ENCODE results near the gene B3GAT3. TPM values are rescaled to one million over a fixed set of nuclear protein-coding genes. Genes with fewer than 3 reads are reported as not detected.

The B3GAT3 gene
- total and polyA plus RNA-seq, 2 donors from 2014 or later = 50.6 to 66.2 TPM

DNA sequence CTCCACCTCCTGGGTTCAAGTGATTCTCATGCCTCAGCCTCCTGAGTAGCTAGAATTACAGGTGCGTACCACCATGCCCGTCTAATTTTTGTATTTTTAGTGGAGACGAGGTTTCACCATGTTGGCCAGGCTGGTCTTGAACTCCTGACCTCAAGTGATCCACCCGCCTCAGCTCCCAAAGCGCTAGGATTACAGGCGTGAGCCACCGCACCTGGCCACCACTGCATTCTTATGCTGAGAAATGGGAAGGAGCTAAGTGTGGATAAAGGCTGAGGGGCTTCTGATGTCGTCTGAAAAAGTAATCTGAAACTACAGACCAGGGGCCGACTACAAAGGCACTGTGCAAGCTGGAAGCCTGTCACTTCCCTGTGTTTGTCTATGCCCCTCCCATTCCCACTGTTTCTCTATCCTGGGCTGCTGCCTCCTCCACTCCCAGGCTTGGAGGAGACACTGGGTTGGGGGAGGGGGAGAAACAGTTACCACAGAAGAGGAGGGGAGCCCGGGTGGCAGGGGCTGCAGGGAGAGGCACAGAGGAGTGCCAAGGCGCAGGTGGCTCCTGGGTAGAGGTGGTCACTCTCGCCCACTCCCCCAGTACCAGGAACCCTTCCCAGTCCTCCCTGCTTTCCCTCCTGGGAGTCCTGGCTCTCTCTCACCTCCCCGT, 17.2 kb downstream of the B3GAT3 start:
- peaks cover 5 to 17% (median 10%) of the 10 kb centered on the region in 3 donors for H3K4me1 ChIP-seq (ENCODE audit: control insufficient read depth in 2 of 3, insufficient read depth in 2 of 3, low read depth in 1 of 3, low read length in 3 of 3)
- DNase-seq = peak in 4 of 5 donors; percentile 76 to 86 (median 82)
- no peak overlapping the region for H3K4me3 ChIP-seq (ENCODE audit: low read length in 3 of 3)
- intact Hi-C loops (cut with DNase I) = no loop called here
- H3K27me3 ChIP-seq (ENCODE audit: control insufficient read depth, insufficient read depth, low read length) = no peaks in the 10 kb centered on the region
- H3K27ac ChIP-seq (ENCODE audit: low read depth in 2 of 2, low read length in 2 of 2) = no peak overlapping the region
- TF ChIP-seq, protein P1, sequence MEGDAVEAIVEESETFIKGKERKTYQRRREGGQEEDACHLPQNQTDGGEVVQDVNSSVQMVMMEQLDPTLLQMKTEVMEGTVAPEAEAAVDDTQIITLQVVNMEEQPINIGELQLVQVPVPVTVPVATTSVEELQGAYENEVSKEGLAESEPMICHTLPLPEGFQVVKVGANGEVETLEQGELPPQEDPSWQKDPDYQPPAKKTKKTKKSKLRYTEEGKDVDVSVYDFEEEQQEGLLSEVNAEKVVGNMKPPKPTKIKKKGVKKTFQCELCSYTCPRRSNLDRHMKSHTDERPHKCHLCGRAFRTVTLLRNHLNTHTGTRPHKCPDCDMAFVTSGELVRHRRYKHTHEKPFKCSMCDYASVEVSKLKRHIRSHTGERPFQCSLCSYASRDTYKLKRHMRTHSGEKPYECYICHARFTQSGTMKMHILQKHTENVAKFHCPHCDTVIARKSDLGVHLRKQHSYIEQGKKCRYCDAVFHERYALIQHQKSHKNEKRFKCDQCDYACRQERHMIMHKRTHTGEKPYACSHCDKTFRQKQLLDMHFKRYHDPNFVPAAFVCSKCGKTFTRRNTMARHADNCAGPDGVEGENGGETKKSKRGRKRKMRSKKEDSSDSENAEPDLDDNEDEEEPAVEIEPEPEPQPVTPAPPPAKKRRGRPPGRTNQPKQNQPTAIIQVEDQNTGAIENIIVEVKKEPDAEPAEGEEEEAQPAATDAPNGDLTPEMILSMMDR (IDR thresholded peaks at IDR 0.05; ENCODE audit: borderline replicate concordance, extremely low read depth, insufficient read depth) = no peak
- no peak overlapping the region for H3K9ac ChIP-seq (ENCODE audit: low read length in 3 of 3)
- no peak for FAIRE-seq
- peaks cover 0 to 11% (median 9%) of the 10 kb centered on the region in 3 donors for H3K36me3 ChIP-seq (ENCODE audit: control insufficient read depth in 2 of 3, insufficient read depth in 3 of 3, low read length in 3 of 3)
- no peaks in the 10 kb centered on the region for H3K9me3 ChIP-seq (ENCODE audit: control insufficient read depth in 2 of 3, insufficient read depth in 1 of 3, low read length in 3 of 3)

DNA sequence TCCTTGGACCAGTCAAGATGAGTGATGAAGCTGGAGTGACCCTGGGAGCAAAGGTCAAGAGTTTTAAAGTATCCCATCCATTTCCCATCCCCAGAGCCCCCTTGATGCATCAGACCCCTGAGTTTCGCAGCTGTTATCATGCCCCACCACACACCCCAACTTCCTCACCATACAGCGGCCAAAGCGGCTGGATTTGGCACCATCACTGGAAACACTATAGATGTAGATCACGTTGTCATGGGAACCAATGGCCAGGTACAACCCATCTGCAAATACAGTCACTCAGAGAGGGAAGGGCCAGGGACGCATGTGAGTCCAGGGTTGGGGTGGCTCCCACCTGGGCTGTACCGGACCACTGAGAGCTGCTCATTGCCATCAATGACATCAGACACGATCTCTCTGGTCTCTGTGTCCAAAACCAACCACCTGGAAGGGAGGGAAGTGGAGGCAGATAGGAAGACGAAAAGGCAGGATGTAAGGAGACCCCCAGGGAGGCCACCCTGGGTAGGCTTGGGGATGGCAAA, 17.9 kb downstream of the B3GAT3 start:
- intact Hi-C loops (cut with DNase I) = no loop called here
- DNase-seq = peak in 1 of 5 donors; percentile 58
- H3K27me3 ChIP-seq (ENCODE audit: control insufficient read depth, insufficient read depth, low read length) = no peaks in the 10 kb centered on the region
- no peak overlapping the region for H3K27ac ChIP-seq (ENCODE audit: low read depth in 2 of 2, low read length in 2 of 2)
- FAIRE-seq = no peak
- peaks cover 0 to 11% (median 7%) of the 10 kb centered on the region in 3 donors for H3K36me3 ChIP-seq (ENCODE audit: control insufficient read depth in 2 of 3, insufficient read depth in 3 of 3, low read length in 3 of 3)
- H3K9ac ChIP-seq (ENCODE audit: low read length in 3 of 3) = no peak overlapping the region
- no peaks in the 10 kb centered on the region for H3K9me3 ChIP-seq (ENCODE audit: control insufficient read depth in 2 of 3, insufficient read depth in 1 of 3, low read length in 3 of 3)
- TF ChIP-seq, protein P1 (IDR thresholded peaks at IDR 0.05; ENCODE audit: borderline replicate concordance, extremely low read depth, insufficient read depth) = no peak
- no peak overlapping the region for H3K4me3 ChIP-seq (ENCODE audit: low read length in 3 of 3)
- H3K4me1 ChIP-seq (ENCODE audit: control insufficient read depth in 2 of 3, insufficient read depth in 2 of 3, low read depth in 1 of 3, low read length in 3 of 3) = peaks cover 5 to 18% (median 16%) of the 10 kb centered on the region in 3 donors

DNA sequence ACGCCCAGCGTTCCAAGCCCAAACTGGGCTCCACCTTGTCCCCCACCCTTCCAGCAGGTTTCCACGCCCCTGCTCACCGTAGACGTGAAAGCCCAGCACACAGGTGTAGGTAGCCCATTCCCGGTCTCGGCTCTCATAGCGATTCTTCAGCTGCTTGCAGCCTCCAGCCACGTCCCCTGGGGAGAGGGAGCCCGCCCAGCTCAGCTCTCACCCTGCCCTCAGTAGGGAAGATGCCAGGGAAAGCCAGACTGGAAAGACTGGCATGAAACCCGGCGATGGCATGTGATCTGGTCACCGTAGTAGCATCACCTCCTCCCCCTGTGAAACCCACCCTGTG, 18.7 kb downstream of the B3GAT3 start:
- peak overlapping the region in 1 of 3 donors; percentile 77 for H3K4me3 ChIP-seq (ENCODE audit: low read length in 3 of 3)
- peaks cover 5 to 18% (median 17%) of the 10 kb centered on the region in 3 donors for H3K4me1 ChIP-seq (ENCODE audit: control insufficient read depth in 2 of 3, insufficient read depth in 2 of 3, low read depth in 1 of 3, low read length in 3 of 3)
- intact Hi-C loops (cut with DNase I) = no loop called here
- H3K27ac ChIP-seq (ENCODE audit: low read depth in 2 of 2, low read length in 2 of 2) = peak overlapping the region in 1 of 2 donors; percentile 20
- FAIRE-seq = no peak
- H3K9ac ChIP-seq (ENCODE audit: low read length in 3 of 3) = no peak overlapping the region
- no peaks in the 10 kb centered on the region for H3K9me3 ChIP-seq (ENCODE audit: control insufficient read depth in 2 of 3, insufficient read depth in 1 of 3, low read length in 3 of 3)
- peak in 1 of 5 donors; percentile 77 for DNase-seq
- H3K36me3 ChIP-seq (ENCODE audit: control insufficient read depth in 2 of 3, insufficient read depth in 3 of 3, low read length in 3 of 3) = peaks cover under 1 to 17% (median 11%) of the 10 kb centered on the region in 3 donors
- H3K27me3 ChIP-seq (ENCODE audit: control insufficient read depth, insufficient read depth, low read length) = no peaks in the 10 kb centered on the region
- TF ChIP-seq, protein P1 (IDR thresholded peaks at IDR 0.05; ENCODE audit: borderline replicate concordance, extremely low read depth, insufficient read depth) = no peak
